GM12872 (cell line): Measurements from ENCODE around the gene SLC6A17.

Experiments used
- TF ChIP-seq, protein P1 (sequence below): IDR thresholded peaks from 3 replicates; pipeline ENCODE4 v1.5.1; 2011; ENCODE audit warnings: low read depth, mild to moderate bottlenecking, low read length, moderate library complexity; ENCODE audit not compliant: insufficient read depth

Gene SLC6A17

DNA sequence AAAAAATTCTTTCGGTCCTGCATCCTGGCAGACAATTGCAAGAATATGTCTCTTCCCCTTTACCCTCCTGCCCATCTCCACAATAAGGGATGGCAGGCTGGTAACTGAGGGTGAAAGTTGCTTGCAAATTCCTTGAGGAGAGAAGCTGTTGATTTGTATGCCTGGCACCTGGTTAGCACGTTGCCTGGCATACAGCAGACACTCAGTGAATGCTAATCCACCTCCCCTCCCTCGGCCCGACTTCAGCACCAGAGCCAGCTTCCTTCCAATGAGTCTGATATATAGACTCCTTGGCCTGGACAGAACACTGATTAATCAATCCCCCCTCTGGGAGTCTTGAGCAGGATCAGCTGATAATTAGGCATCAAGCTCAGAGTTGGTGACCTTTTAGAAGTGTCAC lies 99.0 kb downstream of the SLC6A17 start:
- TF ChIP-seq, protein P1, sequence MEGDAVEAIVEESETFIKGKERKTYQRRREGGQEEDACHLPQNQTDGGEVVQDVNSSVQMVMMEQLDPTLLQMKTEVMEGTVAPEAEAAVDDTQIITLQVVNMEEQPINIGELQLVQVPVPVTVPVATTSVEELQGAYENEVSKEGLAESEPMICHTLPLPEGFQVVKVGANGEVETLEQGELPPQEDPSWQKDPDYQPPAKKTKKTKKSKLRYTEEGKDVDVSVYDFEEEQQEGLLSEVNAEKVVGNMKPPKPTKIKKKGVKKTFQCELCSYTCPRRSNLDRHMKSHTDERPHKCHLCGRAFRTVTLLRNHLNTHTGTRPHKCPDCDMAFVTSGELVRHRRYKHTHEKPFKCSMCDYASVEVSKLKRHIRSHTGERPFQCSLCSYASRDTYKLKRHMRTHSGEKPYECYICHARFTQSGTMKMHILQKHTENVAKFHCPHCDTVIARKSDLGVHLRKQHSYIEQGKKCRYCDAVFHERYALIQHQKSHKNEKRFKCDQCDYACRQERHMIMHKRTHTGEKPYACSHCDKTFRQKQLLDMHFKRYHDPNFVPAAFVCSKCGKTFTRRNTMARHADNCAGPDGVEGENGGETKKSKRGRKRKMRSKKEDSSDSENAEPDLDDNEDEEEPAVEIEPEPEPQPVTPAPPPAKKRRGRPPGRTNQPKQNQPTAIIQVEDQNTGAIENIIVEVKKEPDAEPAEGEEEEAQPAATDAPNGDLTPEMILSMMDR: no peak

DNA sequence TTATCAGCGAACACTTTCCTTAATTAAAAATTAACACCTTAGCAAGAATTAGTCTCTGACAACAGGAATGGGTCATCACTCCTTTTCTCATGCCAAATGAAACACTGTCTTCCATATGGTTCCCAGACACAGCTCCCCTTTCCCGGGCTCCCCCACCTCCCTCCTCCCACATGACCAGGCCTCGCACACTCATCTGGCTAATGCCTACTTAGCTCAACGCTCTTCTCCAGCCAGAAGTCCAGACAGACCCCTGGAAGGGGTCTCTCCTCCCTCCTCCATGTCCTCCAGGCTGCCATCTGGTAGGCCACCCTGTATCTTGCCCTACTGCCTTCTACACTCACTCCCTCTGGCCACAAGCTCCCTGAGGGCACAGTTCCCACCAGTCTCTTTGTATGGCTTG lies 99.7 kb downstream of the SLC6A17 start:
- TF ChIP-seq, protein P1: no peak

DNA sequence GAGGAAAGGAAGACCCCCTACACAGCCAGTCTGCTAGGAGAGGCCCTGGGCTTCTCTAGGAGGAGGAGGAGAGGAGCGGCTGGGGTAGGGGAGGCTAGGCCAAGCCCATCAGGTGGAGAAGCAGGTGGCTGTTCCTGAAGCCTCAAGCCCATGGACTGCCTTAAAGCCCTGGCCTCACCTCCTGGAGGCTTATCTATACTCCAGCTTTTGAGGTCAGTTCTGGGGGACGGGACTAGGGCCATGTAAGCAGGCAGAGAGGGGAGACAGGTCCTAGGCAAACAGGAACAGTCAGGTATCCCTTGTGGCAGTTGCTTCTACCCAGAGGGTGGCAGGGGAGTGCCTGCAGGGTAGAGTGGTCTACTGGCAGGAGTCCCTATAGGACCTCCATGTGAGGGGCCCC lies 100.5 kb downstream of the SLC6A17 start:
- TF ChIP-seq, protein P1: no peak
